Smooth muscle cell (in vitro differentiated cells): ENCODE data around the gene PTPN21. TPM values are rescaled to one million over a fixed set of nuclear protein-coding genes. Genes with fewer than 3 reads are reported as not detected.

Experiments used
- DNase-seq: peaks from one replicate; lab custom pipeline; 2025; ENCODE audit not compliant: unreplicated experiment; lab: John Stamatoyannopoulos, UW
- H2AFZ ChIP-seq: fragments of 200-600 bp; sonication (generic); 2 replicates; pipeline ENCODE4 v1.6.0; 2016; ENCODE audit warnings: antibody characterized with exemption, low read depth, mild to moderate bottlenecking
- H3F3A ChIP-seq: fragments of 200-600 bp; sonication (generic); 2 replicates; pipeline ENCODE4 v1.6.0; 2017; ENCODE audit warnings: antibody characterized with exemption, low read depth
- H3K27ac ChIP-seq: fragments of 200-600 bp; sonication (generic); 2 replicates; pipeline ENCODE4 v1.5.1; 2016; ENCODE audit warnings: low read depth, mild to moderate bottlenecking
- H3K27me3 ChIP-seq: fragments of 200-600 bp; sonication (generic); 2 replicates; pipeline ENCODE4 v1.6.1; 2016; ENCODE audit warnings: low read depth, mild to moderate bottlenecking
- H3K36me3 ChIP-seq: fragments of 200-600 bp; sonication (generic); 2 replicates; pipeline ENCODE4 v1.5.1; 2016; ENCODE audit warnings: low read depth
- H3K4me1 ChIP-seq: fragments of 200-600 bp; sonication (generic); 2 replicates; pipeline ENCODE4 v1.5.1; 2016; ENCODE audit warnings: low read depth
- H3K4me2 ChIP-seq: fragments of 200-600 bp; sonication (generic); 2 replicates; pipeline ENCODE4 v1.6.0; 2016; ENCODE audit warnings: mild to moderate bottlenecking
- H3K4me3 ChIP-seq: fragments of 200-600 bp; sonication (generic); 2 replicates; pipeline ENCODE4 v1.5.1; 2016; ENCODE audit warnings: mild to moderate bottlenecking
- H3K79me2 ChIP-seq: fragments of 200-600 bp; sonication (generic); 2 replicates; pipeline ENCODE4 v1.6.0; 2016; ENCODE audit warnings: low read depth, mild to moderate bottlenecking
- H3K9ac ChIP-seq: fragments of 200-600 bp; sonication (generic); 2 replicates; pipeline ENCODE4 v1.6.0; 2016; ENCODE audit warnings: low read depth
- H3K9me3 ChIP-seq: fragments of 200-600 bp; sonication (generic); replicated peaks from 2 replicates; pipeline ENCODE4 v1.5.1; 2016; ENCODE audit warnings: low read depth
- H4K20me1 ChIP-seq: fragments of 200-600 bp; sonication (generic); 2 replicates; pipeline ENCODE4 v1.6.0; 2016; ENCODE audit warnings: low read depth
- CTCF ChIP-seq: fragments of 200-600 bp; sonication (generic); IDR thresholded peaks from 2 replicates; pipeline ENCODE4 v1.5.1; 2017; ENCODE audit warnings: borderline replicate concordance, mild to moderate bottlenecking, antibody characterized with exemption; ENCODE audit not compliant: insufficient read depth, poor library complexity, severe bottlenecking
- WGBS: methylation state at CpG from one replicate; pipeline ENCODE4 v1.1.7; 2016; ENCODE audit warnings: low lambda C conversion rate; 5-methylcytosine and 5-hydroxymethylcytosine counted together
- polyA plus RNA-seq: library from polyadenylated mRNA; unstranded; fragments of >200 nt; fragmentation: Nextera tagmentation; extraction: Ambion mirVana; gene quantifications from 2 replicates; pipeline ENCODE4 v1.2.1, GENCODE V29; 2016
- total RNA-seq: library from RNA; depleted of rRNA; stranded (reverse); fragments of >200 nt; gene quantifications from 2 replicates; pipeline ENCODE4 v1.2.3, GENCODE V29; 2014

The PTPN21 gene
- total and polyA plus RNA-seq, 2 experiments from 2014 or later: 8.1 to 12.2 TPM

GRCh38 chr14:88515499-88516221, 39.1 kb downstream of the PTPN21 start:
- Histone ChIP-seq H3K9ac (no peak overlapping the region), H3K36me3 (peaks cover 9% of the 10 kb centered on the region), H2AFZ (no peak overlapping the region), H3K4me2 (no peak overlapping the region), H3K79me2 (peaks cover 11% of the 10 kb centered on the region), H3F3A (no peaks in the 10 kb centered on the region), H3K4me3 (no peak overlapping the region), H4K20me1 (peaks cover 40% of the 10 kb centered on the region), H3K27me3 (no peaks in the 10 kb centered on the region), H3K9me3 (no peaks in the 10 kb centered on the region), H3K27ac (no peak overlapping the region), H3K4me1 (peaks cover 24% of the 10 kb centered on the region)
- WGBS: 88% methylated on average over 1 of the region's 1 CpG
- no peak for TF ChIP-seq CTCF
- no peak for DNase-seq

- H4K20me1 ChIP-seq: peaks cover 3% of the 10 kb centered on the region
- H3K4me3 ChIP-seq: no peak overlapping the region
- H3K79me2 ChIP-seq: no peaks in the 10 kb centered on the region
- no peaks in the 10 kb centered on the region for H3K27me3 ChIP-seq
- no peak overlapping the region for H2AFZ ChIP-seq
- H3K36me3 ChIP-seq: no peaks in the 10 kb centered on the region
- no peak for DNase-seq
- no peak overlapping the region for H3K9ac ChIP-seq
- TF ChIP-seq CTCF: no peak
- no peaks in the 10 kb centered on the region for H3K9me3 ChIP-seq
- no peak overlapping the region for H3K27ac ChIP-seq
- H3K4me1 ChIP-seq: no peaks in the 10 kb centered on the region
- H3F3A ChIP-seq: no peaks in the 10 kb centered on the region
- no peak overlapping the region for H3K4me2 ChIP-seq
- WGBS: 100% methylated on average over 1 of the region's 1 CpG
These were observed 47.6 kb downstream of the PTPN21 start for GRCh38 chr14:88507208-88507607.

DNA sequence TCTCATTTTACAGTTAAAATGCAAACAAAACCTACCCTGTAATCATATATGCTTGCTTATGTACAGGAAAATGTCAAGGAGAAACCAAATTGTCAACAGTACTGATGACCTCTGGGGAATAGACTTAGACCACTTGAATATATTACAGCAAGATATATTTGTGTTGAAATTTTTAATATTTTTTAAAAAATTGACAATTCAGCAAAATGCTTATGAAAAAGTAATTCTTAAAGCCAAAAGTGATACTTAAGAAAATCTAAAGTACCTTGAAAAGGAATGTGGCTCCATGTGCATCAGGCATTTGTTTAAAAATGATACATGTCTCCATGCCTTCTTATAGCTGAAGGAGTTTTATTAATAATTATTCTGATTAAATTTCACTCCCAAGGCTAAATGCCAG, 49.2 kb downstream of the PTPN21 start:
- no peaks in the 10 kb centered on the region for H3K4me1 ChIP-seq
- no peak overlapping the region for H2AFZ ChIP-seq
- H3F3A ChIP-seq: no peaks in the 10 kb centered on the region
- H3K4me3 ChIP-seq: no peak overlapping the region
- TF ChIP-seq CTCF: no peak
- peaks cover 3% of the 10 kb centered on the region for H4K20me1 ChIP-seq
- no peak overlapping the region for H3K9ac ChIP-seq
- peaks cover 7% of the 10 kb centered on the region for H3K36me3 ChIP-seq
- H3K4me2 ChIP-seq: no peak overlapping the region
- H3K27ac ChIP-seq: no peak overlapping the region
- no peak for DNase-seq
- H3K79me2 ChIP-seq: no peaks in the 10 kb centered on the region
- H3K9me3 ChIP-seq: no peaks in the 10 kb centered on the region
- H3K27me3 ChIP-seq: no peaks in the 10 kb centered on the region

- no peak for DNase-seq
- H3K79me2 ChIP-seq: no peaks in the 10 kb centered on the region
- H3K27ac ChIP-seq: no peak overlapping the region
- no peak overlapping the region for H3K9ac ChIP-seq
- H3K4me2 ChIP-seq: no peak overlapping the region
- no peak overlapping the region for H2AFZ ChIP-seq
- 98% methylated on average over 2 of the region's 2 CpGs for WGBS
- no peak for TF ChIP-seq CTCF
- H3K36me3 ChIP-seq: peaks cover 15% of the 10 kb centered on the region
- no peaks in the 10 kb centered on the region for H3F3A ChIP-seq
- H4K20me1 ChIP-seq: peaks cover 3% of the 10 kb centered on the region
- no peaks in the 10 kb centered on the region for H3K27me3 ChIP-seq
- no peak overlapping the region for H3K4me3 ChIP-seq
- H3K9me3 ChIP-seq: no peaks in the 10 kb centered on the region
- no peaks in the 10 kb centered on the region for H3K4me1 ChIP-seq
These were observed 50.2 kb downstream of the PTPN21 start for GRCh38 chr14:88504602-88505001.
